ENCODE measurements around the gene LCN10. TPM values are rescaled to one million over a fixed set of nuclear protein-coding genes. Genes with fewer than 3 reads are reported as not detected.

The LCN10 gene
- total and polyA plus RNA-seq, 2 donors (not counting 3 experiments of a cell fraction or from before 2014, with no cell fraction given): not detected

DNA sequence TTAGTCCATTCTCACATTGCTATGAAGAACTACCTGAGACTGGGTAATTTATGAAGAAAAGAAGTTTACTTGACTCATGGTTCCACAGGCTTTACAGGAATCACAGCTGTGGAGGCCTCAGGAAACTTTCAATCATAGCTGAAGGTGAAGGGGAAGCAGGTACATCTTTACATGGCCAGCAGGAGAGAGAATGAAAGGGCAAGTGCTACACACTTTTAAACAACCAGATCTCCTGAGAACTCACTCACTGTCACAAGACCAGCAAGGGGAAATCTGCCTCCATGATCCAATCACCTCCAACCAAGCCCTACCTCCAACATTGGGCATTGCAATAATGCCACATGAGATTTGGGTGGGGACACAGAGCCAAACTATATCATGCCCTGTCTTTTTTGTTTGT lies 9.1 kb upstream of the LCN10 start:
- POLR2A ChIA-PET: interaction anchor here (0.6 kb wide), 1 partner anchor 24 kb away, joined by 3 read pairs; no protein-coding TSS in a partner anchor
- intact Hi-C loops (cut with micrococcal nuclease) (no loop called here), dilution Hi-C loops (cut with MboI; ENCODE audit: extremely low pct_ligation_motif_present, low sequenced_read_pairs) (no loop called here)
- Histone ChIP-seq H3K4me2 (ENCODE audit: insufficient read depth, low read length) (no peak overlapping the region), H3K27ac (ENCODE audit: insufficient read depth, low read depth, low read length) (no peak overlapping the region), H3K9ac (replicated peaks; ENCODE audit: extremely low read depth, insufficient read depth, low read length) (no peak overlapping the region), H3K4me1 (ENCODE audit: control insufficient read depth, extremely low read depth, insufficient read depth, low read length) (no peaks in the 10 kb centered on the region), H3K9me1 (replicated peaks; ENCODE audit: control insufficient read depth, extremely low read depth, insufficient read depth, low read length) (no peaks in the 10 kb centered on the region), H3K9me3 (replicated peaks; ENCODE audit: control insufficient read depth, insufficient read depth, low read length) (no peaks in the 10 kb centered on the region), H3K27me3 (ENCODE audit: control insufficient read depth in 2 of 2, insufficient read depth in 2 of 2, low read length in 2 of 2) (peaks cover 3 to 5% of the 10 kb centered on the region in 2 experiments), H4K20me1 (replicated peaks; ENCODE audit: control insufficient read depth, extremely low read depth, insufficient read depth, low read length) (no peaks in the 10 kb centered on the region), H2AFZ (ENCODE audit: low read depth, low read length) (no peak overlapping the region), H3K36me3 (ENCODE audit: control insufficient read depth in 2 of 2, extremely low read depth in 1 of 2, insufficient read depth in 2 of 2, low read length in 2 of 2) (no peaks in the 10 kb centered on the region), H3K79me2 (ENCODE audit: control insufficient read depth, insufficient read depth, low read length) (no peaks in the 10 kb centered on the region), H3K4me3 (replicated peaks in 1 of 3; ENCODE audit: insufficient read depth in 1 of 3, low read depth in 1 of 3, low read length in 3 of 3) (no peak overlapping the region)
- no peak for FAIRE-seq
- TF ChIP-seq MYC (IDR thresholded peaks at IDR 0.05; ENCODE audit: low read depth, low read length) (no peak), FOS (IDR thresholded peaks at IDR 0.05; ENCODE audit: borderline replicate concordance, insufficient read depth, low read length) (no peak), GATA2 (IDR thresholded peaks at IDR 0.05; ENCODE audit: insufficient read depth, insufficient read length, low read depth, low read length) (no peak), POLR2AphosphoS5 (IDR thresholded peaks at IDR 0.05; ENCODE audit: insufficient read depth, low read depth, low read length) (no peak), JUN (IDR thresholded peaks at IDR 0.05; ENCODE audit: borderline replicate concordance, insufficient read depth, insufficient read length, low read depth) (no peak), POLR2A (IDR thresholded peaks at IDR 0.05; ENCODE audit: low read depth, low read length) (no peak), EZH2 (IDR thresholded peaks at IDR 0.05; ENCODE audit: borderline replicate concordance, low read depth, low read length, severe bottlenecking) (no peak)
- TF ChIP-seq, protein P1, sequence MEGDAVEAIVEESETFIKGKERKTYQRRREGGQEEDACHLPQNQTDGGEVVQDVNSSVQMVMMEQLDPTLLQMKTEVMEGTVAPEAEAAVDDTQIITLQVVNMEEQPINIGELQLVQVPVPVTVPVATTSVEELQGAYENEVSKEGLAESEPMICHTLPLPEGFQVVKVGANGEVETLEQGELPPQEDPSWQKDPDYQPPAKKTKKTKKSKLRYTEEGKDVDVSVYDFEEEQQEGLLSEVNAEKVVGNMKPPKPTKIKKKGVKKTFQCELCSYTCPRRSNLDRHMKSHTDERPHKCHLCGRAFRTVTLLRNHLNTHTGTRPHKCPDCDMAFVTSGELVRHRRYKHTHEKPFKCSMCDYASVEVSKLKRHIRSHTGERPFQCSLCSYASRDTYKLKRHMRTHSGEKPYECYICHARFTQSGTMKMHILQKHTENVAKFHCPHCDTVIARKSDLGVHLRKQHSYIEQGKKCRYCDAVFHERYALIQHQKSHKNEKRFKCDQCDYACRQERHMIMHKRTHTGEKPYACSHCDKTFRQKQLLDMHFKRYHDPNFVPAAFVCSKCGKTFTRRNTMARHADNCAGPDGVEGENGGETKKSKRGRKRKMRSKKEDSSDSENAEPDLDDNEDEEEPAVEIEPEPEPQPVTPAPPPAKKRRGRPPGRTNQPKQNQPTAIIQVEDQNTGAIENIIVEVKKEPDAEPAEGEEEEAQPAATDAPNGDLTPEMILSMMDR (IDR thresholded peaks at IDR 0.05; ENCODE audit: extremely low read depth in 1 of 2, insufficient read depth in 1 of 2, low read depth in 1 of 2, low read length in 2 of 2): no peak
- TF ChIP-seq, protein P2, sequence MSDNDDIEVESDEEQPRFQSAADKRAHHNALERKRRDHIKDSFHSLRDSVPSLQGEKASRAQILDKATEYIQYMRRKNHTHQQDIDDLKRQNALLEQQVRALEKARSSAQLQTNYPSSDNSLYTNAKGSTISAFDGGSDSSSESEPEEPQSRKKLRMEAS (IDR thresholded peaks at IDR 0.05; ENCODE audit: insufficient read depth, insufficient read length): no peak
- CTCF ChIA-PET: no interaction called here
- BruUV-seq (replicated peaks): no TSS peak
- DNase-seq (ENCODE audit: low read depth, low spot score): no peak
